ENCODE results near the gene FRS3.
"Not testable (repeated sequence)": the region's sequence is repeated elsewhere in the genome, so short reads cannot be mapped to it uniquely, and the experiment has no call there.

The FRS3 gene

DNA sequence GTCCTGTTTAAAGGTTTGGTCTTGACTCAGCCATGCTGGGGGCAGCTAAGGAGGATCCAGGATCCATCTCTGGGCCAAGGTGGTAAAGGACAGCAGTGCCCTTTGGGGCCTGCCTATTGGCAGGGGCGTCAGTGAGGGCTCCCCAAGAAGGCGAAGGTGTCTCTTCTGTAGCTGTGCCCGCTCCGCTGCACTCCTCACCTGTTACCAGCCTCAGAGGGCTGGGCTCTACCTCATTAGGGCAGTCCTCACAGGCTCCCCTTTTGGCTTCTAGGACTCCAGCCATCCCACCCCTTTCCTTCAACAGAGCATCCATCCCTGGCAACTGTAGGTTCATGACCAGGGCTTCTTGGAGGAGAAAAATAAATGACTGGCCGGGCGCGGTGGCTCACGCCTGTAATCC, 10.3 kb downstream of the FRS3 start:
- no peak for DNase-seq (ENCODE audit: low read depth)
- H3K4me3 ChIP-seq (ENCODE audit: low read depth, low read length): no peak overlapping the region
- TF ChIP-seq, protein P1, sequence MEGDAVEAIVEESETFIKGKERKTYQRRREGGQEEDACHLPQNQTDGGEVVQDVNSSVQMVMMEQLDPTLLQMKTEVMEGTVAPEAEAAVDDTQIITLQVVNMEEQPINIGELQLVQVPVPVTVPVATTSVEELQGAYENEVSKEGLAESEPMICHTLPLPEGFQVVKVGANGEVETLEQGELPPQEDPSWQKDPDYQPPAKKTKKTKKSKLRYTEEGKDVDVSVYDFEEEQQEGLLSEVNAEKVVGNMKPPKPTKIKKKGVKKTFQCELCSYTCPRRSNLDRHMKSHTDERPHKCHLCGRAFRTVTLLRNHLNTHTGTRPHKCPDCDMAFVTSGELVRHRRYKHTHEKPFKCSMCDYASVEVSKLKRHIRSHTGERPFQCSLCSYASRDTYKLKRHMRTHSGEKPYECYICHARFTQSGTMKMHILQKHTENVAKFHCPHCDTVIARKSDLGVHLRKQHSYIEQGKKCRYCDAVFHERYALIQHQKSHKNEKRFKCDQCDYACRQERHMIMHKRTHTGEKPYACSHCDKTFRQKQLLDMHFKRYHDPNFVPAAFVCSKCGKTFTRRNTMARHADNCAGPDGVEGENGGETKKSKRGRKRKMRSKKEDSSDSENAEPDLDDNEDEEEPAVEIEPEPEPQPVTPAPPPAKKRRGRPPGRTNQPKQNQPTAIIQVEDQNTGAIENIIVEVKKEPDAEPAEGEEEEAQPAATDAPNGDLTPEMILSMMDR (IDR thresholded peaks at IDR 0.05; ENCODE audit: insufficient read depth, low read depth, low read length, missing control alignments): no peak

GRCh38 chr6:41768545-41769308, 11.0 kb downstream of the FRS3 start:
- TF ChIP-seq, protein P1 (IDR thresholded peaks at IDR 0.05; ENCODE audit: insufficient read depth, low read depth, low read length, missing control alignments): no peak
- H3K4me3 ChIP-seq (ENCODE audit: low read depth, low read length): no peak overlapping the region
- DNase-seq (ENCODE audit: low read depth): peak; percentile 33

DNA sequence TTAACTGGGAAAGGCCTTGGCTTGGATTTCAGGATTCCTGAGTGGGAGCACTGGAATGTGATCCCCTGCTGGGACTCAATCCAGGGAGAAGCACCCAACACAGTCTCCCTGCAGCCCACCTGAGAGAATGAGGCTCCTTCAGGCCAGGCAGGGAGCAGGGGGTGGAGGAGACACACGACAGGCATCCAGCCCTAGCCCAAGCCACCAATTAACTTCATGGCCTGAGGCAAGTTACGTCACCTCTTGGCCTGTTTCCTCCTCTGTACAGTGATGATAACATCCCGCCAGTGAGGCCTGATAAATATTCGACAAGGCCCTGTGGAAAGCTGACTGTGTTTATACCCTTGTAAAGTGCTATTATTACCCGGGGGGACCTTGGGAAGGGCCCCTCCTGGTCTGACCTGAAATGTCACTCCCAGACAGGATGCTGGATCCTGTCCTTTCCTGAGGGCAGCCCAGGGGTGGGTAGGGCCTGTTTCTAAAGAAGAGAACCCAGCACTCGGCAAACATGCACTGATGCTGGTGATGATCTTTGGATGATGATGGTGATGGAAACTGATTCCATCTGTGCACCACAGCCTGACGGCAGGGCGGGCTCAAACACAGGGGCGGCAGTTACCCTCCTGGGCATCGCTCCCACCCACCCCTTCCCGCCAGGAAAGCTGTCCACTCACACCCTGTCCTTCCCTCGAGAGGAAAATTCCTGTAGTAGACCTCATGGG, 12.4 kb downstream of the FRS3 start:
- no peak for DNase-seq (ENCODE audit: low read depth)
- TF ChIP-seq, protein P1 (IDR thresholded peaks at IDR 0.05; ENCODE audit: insufficient read depth, low read depth, low read length, missing control alignments): no peak

DNA sequence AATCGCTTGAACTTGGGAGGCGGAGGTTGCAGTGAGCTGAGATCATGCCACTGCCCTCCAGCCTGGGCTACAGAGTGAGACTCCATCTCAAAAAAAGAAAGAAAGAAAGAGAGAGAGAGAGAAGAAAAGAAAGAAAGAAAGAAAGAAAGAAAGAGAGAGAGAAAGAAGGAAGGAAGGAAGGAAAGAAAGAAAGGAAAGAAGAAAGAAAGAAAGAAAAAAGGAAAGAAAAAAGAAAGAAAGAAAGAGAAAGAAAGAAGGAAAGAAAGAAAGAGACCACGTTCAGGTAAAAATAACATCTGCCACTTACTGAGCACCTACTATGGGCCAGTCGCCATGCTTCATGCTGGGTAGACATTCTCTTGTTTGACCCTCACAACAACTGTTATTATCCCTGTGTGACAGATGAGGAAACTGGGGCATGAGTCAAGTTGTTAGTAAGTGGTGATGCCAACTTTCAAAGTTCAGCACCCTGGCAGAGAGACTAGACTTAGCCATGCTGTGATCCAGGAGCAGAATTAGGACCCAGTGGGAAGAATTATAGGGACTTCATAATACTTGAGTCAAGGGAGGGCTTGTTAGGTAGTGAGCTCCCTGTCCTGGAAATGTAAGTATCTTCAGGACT, 13.5 kb downstream of the FRS3 start:
- not testable (repeated sequence) for H3K4me3 ChIP-seq (ENCODE audit: low read depth, low read length); DNase-seq (ENCODE audit: low read depth)

More for the DNA sequence above, 12.4 kb downstream of the FRS3 start:
- H3K4me3 ChIP-seq (ENCODE audit: low read depth, low read length): no peak overlapping the region

GRCh38 chr6:41763470-41763869, 16.2 kb downstream of the FRS3 start:
- TF ChIP-seq, protein P1 (IDR thresholded peaks at IDR 0.05; ENCODE audit: insufficient read depth, low read depth, low read length, missing control alignments): no peak
- no peak overlapping the region for H3K4me3 ChIP-seq (ENCODE audit: low read depth, low read length)
- no peak for DNase-seq (ENCODE audit: low read depth)

GRCh38 chr6:41759905-41760579, 19.7 kb downstream of the FRS3 start:
- TF ChIP-seq, protein P1 (IDR thresholded peaks at IDR 0.05; ENCODE audit: insufficient read depth, low read depth, low read length, missing control alignments): no peak
- H3K4me3 ChIP-seq (ENCODE audit: low read depth, low read length): no peak overlapping the region
- DNase-seq (ENCODE audit: low read depth): no peak
